DND-41 (cell line): ENCODE results near the gene PCSK2.

ENCODE experiments used
- EZH2 ChIP-seq: IDR thresholded peaks from 3 replicates; pipeline ENCODE4 v1.6.1; 2012; ENCODE audit warnings: borderline replicate concordance, low read depth, mild to moderate bottlenecking, moderate library complexity, low read length, inconsistent platforms; ENCODE audit not compliant: severe bottlenecking
- TF ChIP-seq, protein P1 (sequence below): IDR thresholded peaks from 2 replicates; pipeline ENCODE4 v1.5.1; 2012; ENCODE audit warnings: borderline replicate concordance, low read length, moderate library complexity, mild to moderate bottlenecking; ENCODE audit not compliant: poor library complexity, severe bottlenecking; ENCODE audit errors: extremely low read depth

DNA sequence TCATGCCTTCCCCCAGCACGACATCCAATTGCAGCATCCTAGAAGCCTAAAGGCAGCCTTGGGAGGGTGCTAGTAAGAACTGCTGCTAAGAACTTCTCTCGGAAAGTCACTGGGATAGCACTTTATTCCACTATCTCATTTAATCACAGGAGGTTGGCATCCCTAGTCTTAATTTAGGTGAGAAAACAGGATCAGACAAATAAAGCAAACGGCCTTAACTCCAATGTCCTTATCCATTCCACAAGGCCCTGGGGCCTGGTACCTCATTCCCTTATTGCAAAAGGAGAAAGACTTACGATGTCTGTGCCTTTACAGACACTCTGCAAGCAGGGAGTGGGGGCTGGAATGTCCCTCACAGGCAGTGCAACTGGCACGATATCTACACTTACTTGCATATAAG is 243.7 kb downstream of the PCSK2 start:
- TF ChIP-seq, protein P1, sequence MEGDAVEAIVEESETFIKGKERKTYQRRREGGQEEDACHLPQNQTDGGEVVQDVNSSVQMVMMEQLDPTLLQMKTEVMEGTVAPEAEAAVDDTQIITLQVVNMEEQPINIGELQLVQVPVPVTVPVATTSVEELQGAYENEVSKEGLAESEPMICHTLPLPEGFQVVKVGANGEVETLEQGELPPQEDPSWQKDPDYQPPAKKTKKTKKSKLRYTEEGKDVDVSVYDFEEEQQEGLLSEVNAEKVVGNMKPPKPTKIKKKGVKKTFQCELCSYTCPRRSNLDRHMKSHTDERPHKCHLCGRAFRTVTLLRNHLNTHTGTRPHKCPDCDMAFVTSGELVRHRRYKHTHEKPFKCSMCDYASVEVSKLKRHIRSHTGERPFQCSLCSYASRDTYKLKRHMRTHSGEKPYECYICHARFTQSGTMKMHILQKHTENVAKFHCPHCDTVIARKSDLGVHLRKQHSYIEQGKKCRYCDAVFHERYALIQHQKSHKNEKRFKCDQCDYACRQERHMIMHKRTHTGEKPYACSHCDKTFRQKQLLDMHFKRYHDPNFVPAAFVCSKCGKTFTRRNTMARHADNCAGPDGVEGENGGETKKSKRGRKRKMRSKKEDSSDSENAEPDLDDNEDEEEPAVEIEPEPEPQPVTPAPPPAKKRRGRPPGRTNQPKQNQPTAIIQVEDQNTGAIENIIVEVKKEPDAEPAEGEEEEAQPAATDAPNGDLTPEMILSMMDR: no peak
- no peak for TF ChIP-seq EZH2
